PC-3 (cell line): ENCODE data around the gene BCAS3.

Source experiments
- CTCF ChIP-seq: fragments of 300-600 bp; sonication (generic); conservative IDR thresholded peaks from 2 replicates; pipeline ENCODE4 v1.5.1; 2017; ENCODE audit warnings: antibody characterized with exemption, low read depth, mild to moderate bottlenecking, low read length
- EZH2 ChIP-seq: fragments of 300-600 bp; sonication (generic); IDR thresholded peaks from one replicate; pipeline ENCODE4 v1.6.1; 2017; ENCODE audit warnings: antibody characterized with exemption, mild to moderate bottlenecking, low read length; ENCODE audit not compliant: unreplicated experiment

GRCh38 chr17:61209106-61209439 lies 531.4 kb downstream of the BCAS3 start:
- TF ChIP-seq CTCF, result no peak
- TF ChIP-seq EZH2, result no peak
